ENCODE results near the gene NKAIN2. TPM values are rescaled to one million over a fixed set of nuclear protein-coding genes. Genes with fewer than 3 reads are reported as not detected.

The NKAIN2 gene
- total and polyA plus RNA-seq, 2 donors (not counting 3 experiments of a cell fraction or from before 2014, with no cell fraction given) = 0.03 TPM; not detected in 1

GRCh38 chr6:124659427-124659826, 855.8 kb downstream of the NKAIN2 start:
- Histone ChIP-seq H3K4me3 (replicated peaks in 1 of 3; ENCODE audit: insufficient read depth in 1 of 3, low read depth in 1 of 3, low read length in 3 of 3) (no peak overlapping the region), H3K9ac (replicated peaks; ENCODE audit: extremely low read depth, insufficient read depth, low read length) (no peak overlapping the region), H3K36me3 (ENCODE audit: control insufficient read depth in 2 of 2, extremely low read depth in 1 of 2, insufficient read depth in 2 of 2, low read length in 2 of 2) (no peaks in the 10 kb centered on the region), H3K4me1 (ENCODE audit: control insufficient read depth, extremely low read depth, insufficient read depth, low read length) (no peaks in the 10 kb centered on the region), H3K4me2 (ENCODE audit: insufficient read depth, low read length) (no peak overlapping the region), H4K20me1 (replicated peaks; ENCODE audit: control insufficient read depth, extremely low read depth, insufficient read depth, low read length) (no peaks in the 10 kb centered on the region), H3K27ac (ENCODE audit: insufficient read depth, low read depth, low read length) (no peak overlapping the region), H3K27me3 (ENCODE audit: control insufficient read depth in 2 of 2, insufficient read depth in 2 of 2, low read length in 2 of 2) (no peaks in the 10 kb centered on the region), H3K9me3 (replicated peaks; ENCODE audit: control insufficient read depth, insufficient read depth, low read length) (no peaks in the 10 kb centered on the region), H2AFZ (ENCODE audit: low read depth, low read length) (no peak overlapping the region), H3K79me2 (ENCODE audit: control insufficient read depth, insufficient read depth, low read length) (no peaks in the 10 kb centered on the region), H3K9me1 (replicated peaks; ENCODE audit: control insufficient read depth, extremely low read depth, insufficient read depth, low read length) (no peaks in the 10 kb centered on the region)
- FAIRE-seq (no peak), DNase-seq (ENCODE audit: low read depth, low spot score) (no peak)
- no TSS peak for BruUV-seq (replicated peaks)
- TF ChIP-seq CTCF (IDR thresholded peaks at IDR 0.05; ENCODE audit: extremely low read depth in 1 of 2, insufficient read depth in 1 of 2, low read depth in 1 of 2, low read length in 2 of 2) (no peak), POLR2A (IDR thresholded peaks at IDR 0.05; ENCODE audit: low read depth, low read length) (no peak), POLR2AphosphoS5 (IDR thresholded peaks at IDR 0.05; ENCODE audit: insufficient read depth, low read depth, low read length) (no peak), MYC (IDR thresholded peaks at IDR 0.05; ENCODE audit: low read depth, low read length) (no peak), MAX (IDR thresholded peaks at IDR 0.05; ENCODE audit: insufficient read depth, insufficient read length) (no peak), JUN (IDR thresholded peaks at IDR 0.05; ENCODE audit: borderline replicate concordance, insufficient read depth, insufficient read length, low read depth) (no peak), EZH2 (IDR thresholded peaks at IDR 0.05; ENCODE audit: borderline replicate concordance, low read depth, low read length, severe bottlenecking) (no peak), GATA2 (IDR thresholded peaks at IDR 0.05; ENCODE audit: insufficient read depth, insufficient read length, low read depth, low read length) (no peak), FOS (IDR thresholded peaks at IDR 0.05; ENCODE audit: borderline replicate concordance, insufficient read depth, low read length) (no peak)
- intact Hi-C loops (cut with micrococcal nuclease) (no loop called here), dilution Hi-C loops (cut with MboI; ENCODE audit: extremely low pct_ligation_motif_present, low sequenced_read_pairs) (no loop called here)
- CTCF ChIA-PET = no interaction called here
- POLR2A ChIA-PET = no interaction called here
